Stomach (tissue), 4 donors: ENCODE data around the gene CGB3.
"Not testable (repeated sequence)": the region's sequence is repeated elsewhere in the genome, so short reads cannot be mapped to it uniquely, and the experiment has no call there.

Experiments
- CTCF ChIP-seq, 7 experiments: fragments of 450-650 bp in 4 of 7; fragments of 200-600 bp in 3 of 7; sonication (generic) in 3 of 7; IDR thresholded peaks; one replicate each; pipeline ENCODE4 v1.5.1; 2016 to 2019; ENCODE audit warnings: antibody characterized with exemption in 7 of 7, control low read depth in 2 of 7, mild to moderate bottlenecking in 1 of 7
- POLR2AphosphoS5 ChIP-seq, 3 donors: sonication (generic); formaldehyde crosslinking; IDR thresholded peaks; one replicate each; pipeline ENCODE4 v1.6.1; 2016; ENCODE audit warnings: antibody characterized with exemption in 3 of 3

- not testable (repeated sequence) for TF ChIP-seq CTCF, POLR2AphosphoS5 (IDR thresholded peaks at IDR 0.05)
These were observed 24.9 kb upstream of the CGB3 start, which contains the start of gene CGB8 for GRCh38 chr19:49049011-49049410.
